HG03066 (cell line): ENCODE results near the gene ZCCHC10.
"Not testable (repeated sequence)": the region's sequence is repeated elsewhere in the genome, so short reads cannot be mapped to it uniquely, and the experiment has no call there.

Experiments used
- ATAC-seq: cut with Tn5 transposase; IDR thresholded peaks from one replicate; pipeline ENCODE4 v1.9.1; 2021; ENCODE audit warnings: low read depth; ENCODE audit not compliant: unreplicated experiment

ZCCHC10 gene

GRCh38 chr5:133046560-133046959 lies 20.2 kb upstream of the ZCCHC10 start:
- ATAC-seq, result not testable (repeated sequence)

- ATAC-seq, result no peak
These were observed 15.6 kb upstream of the ZCCHC10 start for GRCh38 chr5:133041910-133042309.

- no peak for ATAC-seq
These were observed 14.9 kb upstream of the ZCCHC10 start for GRCh38 chr5:133041157-133041784.

- not testable (repeated sequence) for ATAC-seq
These were observed 10.3 kb upstream of the ZCCHC10 start for GRCh38 chr5:133036677-133037076.

- ATAC-seq, result no peak
These were observed 8.9 kb upstream of the ZCCHC10 start for GRCh38 chr5:133035224-133035623.

GRCh38 chr5:133034064-133034463 lies 7.7 kb upstream of the ZCCHC10 start:
- no peak for ATAC-seq

- ATAC-seq, result peak; percentile 56
These were observed 6.7 kb upstream of the ZCCHC10 start for GRCh38 chr5:133032852-133033742.

GRCh38 chr5:133030343-133031005 lies 4.1 kb upstream of the ZCCHC10 start:
- no peak for ATAC-seq

GRCh38 chr5:133029416-133029815 lies 3.1 kb upstream of the ZCCHC10 start:
- no peak for ATAC-seq

- no peak for ATAC-seq
These were observed 360 bp upstream of the ZCCHC10 start for GRCh38 chr5:133026664-133027153.

- ATAC-seq, result not testable (repeated sequence)
These were observed 6.9 kb downstream of the ZCCHC10 start for GRCh38 chr5:133019471-133019870.

GRCh38 chr5:133017964-133018363 lies 8.4 kb downstream of the ZCCHC10 start:
- ATAC-seq, result no peak

GRCh38 chr5:133015466-133015865 lies 10.9 kb downstream of the ZCCHC10 start:
- ATAC-seq, result no peak

GRCh38 chr5:133008455-133008854 lies 17.9 kb downstream of the ZCCHC10 start:
- not testable (repeated sequence) for ATAC-seq

GRCh38 chr5:133006653-133007052 lies 19.7 kb downstream of the ZCCHC10 start:
- ATAC-seq, result no peak

- ATAC-seq, result no peak
These were observed 27.1 kb downstream of the ZCCHC10 start for GRCh38 chr5:132999246-132999645.

GRCh38 chr5:132998556-132998955 lies 27.8 kb downstream of the ZCCHC10 start:
- ATAC-seq, result no peak

- ATAC-seq, result no peak
These were observed 30.0 kb downstream of the ZCCHC10 start for GRCh38 chr5:132996307-132996706.

GRCh38 chr5:132987531-132988408 lies 38.6 kb downstream of the ZCCHC10 start:
- ATAC-seq, result no peak

GRCh38 chr5:132982971-132983370 lies 43.4 kb downstream of the ZCCHC10 start:
- ATAC-seq, result not testable (repeated sequence)
